WERI-Rb-1 (cell line): ENCODE data around the gene ADARB2.
A peak's percentile ranks its signal among the peaks of the same experiment; 100 is the strongest.

Source experiments
- DNase-seq: peaks from one replicate; pipeline ENCODE4 v3.0.0-alpha.2; 2020
- H3K27ac ChIP-seq: fragments of 250-450 bp; sonication (Bioruptor Pico); 2 replicates; pipeline ENCODE4 v1.5.1; 2020; ENCODE audit warnings: mild to moderate bottlenecking, moderate library complexity
- H3K27me3 ChIP-seq: fragments of 250-450 bp; sonication (Bioruptor Pico); 2 replicates; pipeline ENCODE4 v1.5.1; 2021; ENCODE audit warnings: mild to moderate bottlenecking, low read depth, moderate library complexity; ENCODE audit not compliant: insufficient read depth, severe bottlenecking
- H3K36me3 ChIP-seq: fragments of 250-450 bp; sonication (Bioruptor Pico); 2 replicates; pipeline ENCODE4 v1.5.1; 2020; ENCODE audit warnings: mild to moderate bottlenecking, moderate library complexity
- H3K4me3 ChIP-seq: 2 replicates; pipeline ENCODE4 v1.5.1; 2011; ENCODE audit warnings: low read depth, mild to moderate bottlenecking, control low read depth, low read length
- H3K9me3 ChIP-seq: fragments of 250-450 bp; sonication (Bioruptor Pico); 2 replicates; pipeline ENCODE4 v1.5.1; 2021; ENCODE audit warnings: mild to moderate bottlenecking, moderate library complexity; ENCODE audit not compliant: severe bottlenecking
- TF ChIP-seq, protein P1 (sequence below): IDR thresholded peaks from 2 replicates; pipeline ENCODE4 v1.5.1; 2011; ENCODE audit warnings: low read depth, mild to moderate bottlenecking, control low read depth, inconsistent platforms, low read length

The ADARB2 gene

DNA sequence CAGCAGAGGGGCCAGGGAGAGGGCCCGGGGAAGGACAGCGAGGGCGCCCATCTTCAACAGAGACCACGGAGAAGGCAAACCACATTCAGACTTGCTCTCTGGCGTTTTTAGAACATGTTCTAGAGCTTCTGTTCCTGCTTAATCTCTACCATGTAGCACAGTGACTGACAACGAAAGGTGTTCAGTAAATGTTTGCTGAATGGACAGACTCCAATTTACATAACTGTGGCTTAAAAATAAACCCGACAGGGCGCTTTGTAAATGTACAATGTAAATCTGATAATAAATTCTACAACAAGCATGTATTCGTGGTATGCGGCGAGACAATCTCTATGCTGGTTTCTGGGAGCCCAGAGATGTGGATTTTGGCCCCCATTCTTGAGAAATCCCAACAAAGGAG, 10.5 kb downstream of the ADARB2 start:
- TF ChIP-seq, protein P1, sequence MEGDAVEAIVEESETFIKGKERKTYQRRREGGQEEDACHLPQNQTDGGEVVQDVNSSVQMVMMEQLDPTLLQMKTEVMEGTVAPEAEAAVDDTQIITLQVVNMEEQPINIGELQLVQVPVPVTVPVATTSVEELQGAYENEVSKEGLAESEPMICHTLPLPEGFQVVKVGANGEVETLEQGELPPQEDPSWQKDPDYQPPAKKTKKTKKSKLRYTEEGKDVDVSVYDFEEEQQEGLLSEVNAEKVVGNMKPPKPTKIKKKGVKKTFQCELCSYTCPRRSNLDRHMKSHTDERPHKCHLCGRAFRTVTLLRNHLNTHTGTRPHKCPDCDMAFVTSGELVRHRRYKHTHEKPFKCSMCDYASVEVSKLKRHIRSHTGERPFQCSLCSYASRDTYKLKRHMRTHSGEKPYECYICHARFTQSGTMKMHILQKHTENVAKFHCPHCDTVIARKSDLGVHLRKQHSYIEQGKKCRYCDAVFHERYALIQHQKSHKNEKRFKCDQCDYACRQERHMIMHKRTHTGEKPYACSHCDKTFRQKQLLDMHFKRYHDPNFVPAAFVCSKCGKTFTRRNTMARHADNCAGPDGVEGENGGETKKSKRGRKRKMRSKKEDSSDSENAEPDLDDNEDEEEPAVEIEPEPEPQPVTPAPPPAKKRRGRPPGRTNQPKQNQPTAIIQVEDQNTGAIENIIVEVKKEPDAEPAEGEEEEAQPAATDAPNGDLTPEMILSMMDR = no peak
- H3K27me3 ChIP-seq = no peaks in the 10 kb centered on the region
- DNase-seq = no peak
- no peak overlapping the region for H3K27ac ChIP-seq
- no peaks in the 10 kb centered on the region for H3K36me3 ChIP-seq
- H3K9me3 ChIP-seq = no peaks in the 10 kb centered on the region
- no peak overlapping the region for H3K4me3 ChIP-seq

DNA sequence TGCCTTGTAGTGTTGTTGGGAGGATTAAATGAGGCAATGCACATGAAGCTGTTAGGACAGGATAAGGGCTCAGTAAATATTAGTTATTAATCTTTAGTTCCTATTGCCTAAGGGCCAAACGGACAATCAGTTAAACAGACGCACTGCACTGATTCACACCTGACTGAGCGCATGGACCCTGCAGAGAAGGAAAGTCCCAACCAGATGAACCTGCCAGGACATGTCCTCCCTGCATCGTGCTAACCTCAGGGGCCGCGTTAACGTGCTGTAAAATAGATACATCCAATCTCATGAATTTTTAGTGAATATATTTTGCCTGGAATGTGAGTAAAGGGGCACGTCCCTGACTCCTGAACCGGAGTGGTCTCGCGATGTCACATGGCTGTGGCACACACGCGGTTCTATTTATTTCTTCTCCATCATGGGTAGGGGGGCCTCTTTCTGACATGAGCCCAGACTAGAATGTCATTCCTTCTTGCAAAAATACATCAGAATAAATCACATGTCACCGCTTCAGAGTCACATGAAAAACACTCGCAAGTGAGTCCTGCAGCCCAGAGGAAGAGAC, 12.3 kb downstream of the ADARB2 start:
- DNase-seq = no peak
- no peak overlapping the region for H3K4me3 ChIP-seq
- TF ChIP-seq, protein P1 = no peak
- H3K27ac ChIP-seq = no peak overlapping the region
- no peaks in the 10 kb centered on the region for H3K27me3 ChIP-seq
- H3K9me3 ChIP-seq = no peaks in the 10 kb centered on the region
- H3K36me3 ChIP-seq = no peaks in the 10 kb centered on the region

DNA sequence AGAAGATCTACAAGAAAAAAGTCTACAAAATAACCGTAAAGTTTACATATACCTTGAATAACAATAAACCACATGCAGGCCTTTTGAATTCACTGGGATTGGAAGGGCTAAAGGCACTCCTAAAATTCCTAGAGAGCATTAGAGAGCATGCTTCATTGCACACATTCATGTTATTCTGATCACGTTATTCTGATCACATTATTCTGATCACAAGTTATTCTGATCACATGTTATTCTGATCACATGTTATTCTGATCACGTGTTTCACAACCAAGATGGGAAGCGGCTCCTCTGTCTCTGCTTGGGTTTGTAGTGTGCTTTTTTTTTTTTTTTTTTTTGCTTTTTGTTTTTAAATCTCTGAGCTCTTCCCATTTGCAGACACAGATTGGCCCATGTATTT, 20.5 kb downstream of the ADARB2 start:
- no peaks in the 10 kb centered on the region for H3K9me3 ChIP-seq
- H3K4me3 ChIP-seq = no peak overlapping the region
- DNase-seq = no peak
- no peaks in the 10 kb centered on the region for H3K27me3 ChIP-seq
- no peaks in the 10 kb centered on the region for H3K36me3 ChIP-seq
- TF ChIP-seq, protein P1 = no peak
- H3K27ac ChIP-seq = no peak overlapping the region

DNA sequence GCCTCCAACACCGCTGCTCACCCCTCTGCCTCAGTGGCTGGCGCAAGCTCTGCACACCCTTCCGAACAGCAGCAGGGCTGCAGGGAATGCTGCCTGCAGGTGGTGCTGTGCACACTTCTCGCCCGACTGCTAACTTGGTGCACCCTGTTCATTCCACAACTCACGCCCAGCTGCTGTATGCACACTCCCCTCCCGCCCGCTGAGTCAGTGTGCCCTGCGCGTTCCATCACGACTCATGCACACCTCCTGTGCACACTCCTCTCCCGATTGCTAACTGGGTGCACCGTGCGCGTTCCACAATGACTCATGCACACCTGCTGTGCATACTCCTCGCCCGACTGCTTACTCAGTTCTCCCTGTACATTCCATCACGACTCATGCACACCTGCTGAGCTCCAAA, 21.5 kb downstream of the ADARB2 start:
- TF ChIP-seq, protein P1 = peak; percentile 75
- H3K27ac ChIP-seq = no peak overlapping the region
- H3K9me3 ChIP-seq = no peaks in the 10 kb centered on the region
- peak; percentile 16 for DNase-seq
- H3K27me3 ChIP-seq = no peaks in the 10 kb centered on the region
- no peak overlapping the region for H3K4me3 ChIP-seq
- H3K36me3 ChIP-seq = no peaks in the 10 kb centered on the region

DNA sequence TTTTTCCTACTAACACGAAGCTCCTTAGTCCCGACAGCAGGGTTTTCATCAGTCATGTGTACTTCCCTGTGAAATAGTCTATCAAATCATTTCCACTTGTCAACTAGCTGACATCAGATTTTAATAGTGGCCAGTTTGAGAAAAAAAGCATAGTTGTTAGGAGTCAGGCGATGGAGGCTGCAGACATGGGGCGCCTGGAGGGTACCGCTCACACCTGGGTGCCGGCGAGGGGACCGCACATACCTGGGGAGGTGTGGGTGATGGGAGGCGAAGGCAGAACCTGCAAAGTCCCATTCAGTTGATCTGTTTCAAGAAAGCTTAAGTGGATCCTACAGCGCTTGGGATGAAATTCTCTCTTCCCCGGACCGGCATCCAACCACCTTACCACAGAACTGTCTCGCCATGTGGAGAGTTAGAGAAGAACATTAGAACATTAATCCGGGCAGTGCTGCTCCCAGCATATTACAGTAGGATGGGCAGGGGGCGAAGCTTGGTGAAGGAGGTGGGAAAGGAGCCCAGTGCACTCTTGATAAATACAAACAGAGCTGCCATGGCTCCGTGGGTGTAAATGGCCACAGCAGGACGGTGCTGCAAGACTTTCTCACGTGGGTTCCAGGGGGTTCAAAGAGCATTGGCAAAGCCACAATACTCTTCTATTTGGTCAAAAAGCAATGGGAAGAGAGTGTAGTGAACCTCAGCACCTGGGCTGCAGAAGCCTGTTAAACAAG, 24.2 kb downstream of the ADARB2 start:
- no peak for DNase-seq
- Histone ChIP-seq H3K27me3 (no peaks in the 10 kb centered on the region), H3K4me3 (no peak overlapping the region), H3K9me3 (no peaks in the 10 kb centered on the region), H3K27ac (no peak overlapping the region), H3K36me3 (no peaks in the 10 kb centered on the region)
- TF ChIP-seq, protein P1 = no peak

DNA sequence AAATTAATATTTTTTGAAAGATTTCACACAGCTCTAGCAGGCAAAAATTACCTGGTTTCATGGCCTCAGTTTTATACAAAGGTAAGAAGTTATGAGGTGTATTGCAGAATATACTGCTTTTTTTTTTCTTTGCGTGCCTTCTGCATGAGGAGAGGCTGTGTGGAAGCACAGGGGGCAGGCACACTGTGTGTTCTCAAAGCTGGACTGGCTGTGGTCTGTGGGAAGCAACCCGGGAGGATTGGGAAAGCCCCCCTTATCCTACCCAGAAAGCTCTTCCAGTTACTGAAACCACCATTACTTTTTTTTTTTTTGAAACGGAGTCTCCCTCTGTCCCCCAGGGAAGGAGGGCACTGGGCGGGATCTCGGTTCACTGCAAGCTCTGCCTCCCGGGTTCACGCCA, 25.0 kb downstream of the ADARB2 start:
- H3K36me3 ChIP-seq = no peaks in the 10 kb centered on the region
- TF ChIP-seq, protein P1 = no peak
- H3K27ac ChIP-seq = no peak overlapping the region
- no peaks in the 10 kb centered on the region for H3K27me3 ChIP-seq
- DNase-seq = no peak
- no peaks in the 10 kb centered on the region for H3K9me3 ChIP-seq
- H3K4me3 ChIP-seq = no peak overlapping the region
